A673 (cell line): ENCODE results near the gene SUFU. TPM values are rescaled to one million over a fixed set of nuclear protein-coding genes. Genes with fewer than 3 reads are reported as not detected.

ENCODE experiments used
- BruUV-seq: library from RNA; stranded (reverse); fragments of 400-500 nt; replicated peaks from 2 replicates; lab custom pipeline; 2021; lab: Mats Ljungman, UMichigan
- CTCF ChIA-PET: fragments of 300-600 bp; sonication (Branson Sonifier 250); formaldehyde crosslinking; loops from one replicate; lab custom pipeline; 2022; ENCODE audit warnings: antibody characterized with exemption; lab: Charles Lee
- POLR2A ChIA-PET: fragments of 300-600 bp; sonication (Branson Sonifier 250); formaldehyde crosslinking; loops from one replicate; lab custom pipeline; 2022; ENCODE audit warnings: antibody characterized with exemption; ENCODE audit not compliant: low non-redundant PET; lab: Charles Lee
- DNase-seq: peaks from one replicate; pipeline ENCODE4 v3.0.0-alpha.2; 2015; ENCODE audit warnings: low spot score
- H3K27ac ChIP-seq: fragments of 200-600 bp; sonication (generic); 2 replicates; pipeline ENCODE4 v1.5.1; 2016; ENCODE audit warnings: mixed run types, low read depth, mild to moderate bottlenecking, mixed read lengths, antibody characterized with exemption, low read length; ENCODE audit not compliant: poor library complexity, severe bottlenecking
- H3K27me3 ChIP-seq: fragments of 200-600 bp; sonication (generic); replicated peaks from 2 replicates; pipeline ENCODE4 v1.6.1; 2017; ENCODE audit warnings: mixed run types, low read depth, mild to moderate bottlenecking, mixed read lengths, antibody characterized with exemption, low read length; ENCODE audit not compliant: insufficient read depth, poor library complexity
- H3K36me3 ChIP-seq: fragments of 200-600 bp; sonication (generic); 2 replicates; pipeline ENCODE4 v1.6.1; 2016; ENCODE audit warnings: mixed run types, mild to moderate bottlenecking, mixed read lengths, antibody characterized with exemption, low read length; ENCODE audit not compliant: insufficient read depth, poor library complexity, severe bottlenecking
- H3K4me1 ChIP-seq: fragments of 200-600 bp; sonication (generic); 2 replicates; pipeline ENCODE4 v1.6.1; 2017; ENCODE audit warnings: mixed run types, mild to moderate bottlenecking, mixed read lengths, antibody characterized with exemption, low read length; ENCODE audit not compliant: insufficient read depth, poor library complexity, severe bottlenecking
- H3K4me3 ChIP-seq: fragments of 200-600 bp; sonication (generic); 2 replicates; pipeline ENCODE4 v1.5.1; 2016; ENCODE audit warnings: low read depth, mixed run types, mild to moderate bottlenecking, mixed read lengths, low read length; ENCODE audit not compliant: poor library complexity, severe bottlenecking
- H3K9me3 ChIP-seq: fragments of 200-600 bp; sonication (generic); 2 replicates; pipeline ENCODE4 v1.6.1; 2016; ENCODE audit warnings: mixed run types, low read depth, mild to moderate bottlenecking, mixed read lengths, antibody characterized with exemption, low read length; ENCODE audit not compliant: poor library complexity, severe bottlenecking
- CTCF ChIP-seq: fragments of 300-800, 200-600 bp; sonication (generic); conservative IDR thresholded peaks from 2 replicates; pipeline ENCODE4 v1.5.1; 2017; ENCODE audit warnings: low read depth, mild to moderate bottlenecking, antibody characterized with exemption, low read length, moderate library complexity, mixed read lengths
- EZH2 ChIP-seq: fragments of 200-600 bp; sonication (generic); IDR thresholded peaks from 2 replicates; pipeline ENCODE4 v1.6.1; 2017; ENCODE audit warnings: borderline replicate concordance, low read depth, mild to moderate bottlenecking, mixed read lengths, antibody characterized with exemption, low read length; ENCODE audit not compliant: poor library complexity, severe bottlenecking
- intact Hi-C: fragments of 100-400 bp; cut with micrococcal nuclease; formaldehyde crosslinking; loops from one replicate; pipeline ENCODE4 v1.10.0; 2022; ENCODE audit not compliant: unreplicated experiment
- total RNA-seq: library from RNA; stranded (reverse); gene quantifications from 2 replicates; pipeline ENCODE4 v1.2.3, GENCODE V29; 2021

SUFU gene
- total RNA-seq, 1 experiment from 2014 or later: 20.5 TPM

DNA sequence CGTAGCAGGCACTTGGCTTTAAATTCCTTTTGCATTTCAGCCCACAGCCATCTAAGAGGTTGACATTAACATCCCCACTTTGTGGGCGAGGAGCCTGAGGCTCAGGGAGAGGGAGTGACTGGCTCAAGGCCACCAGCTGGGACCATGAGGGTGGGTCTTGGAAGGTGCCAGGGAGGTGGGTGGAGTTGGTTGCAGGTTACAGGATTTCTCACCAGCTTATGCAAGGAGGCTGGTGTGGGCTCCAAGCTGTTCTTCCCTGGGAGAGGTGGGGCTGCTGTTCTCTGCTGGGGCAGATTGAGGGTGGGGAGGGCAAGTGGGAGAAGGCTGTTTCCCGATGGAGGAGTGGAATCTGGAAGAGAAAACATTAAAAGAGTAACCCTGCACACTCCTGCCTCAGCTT is 38.3 kb upstream of the SUFU start:
- Histone ChIP-seq H3K9me3 (no peaks in the 10 kb centered on the region), H3K4me3 (no peak overlapping the region), H3K4me1 (peaks cover 6% of the 10 kb centered on the region), H3K27ac (no peak overlapping the region), H3K36me3 (no peaks in the 10 kb centered on the region), H3K27me3 (no peaks in the 10 kb centered on the region)
- TF ChIP-seq CTCF (no peak), EZH2 (no peak)
- intact Hi-C loops: no loop called here
- no TSS peak for BruUV-seq
- POLR2A ChIA-PET: no interaction called here
- CTCF ChIA-PET: no interaction called here
- no peak for DNase-seq

DNA sequence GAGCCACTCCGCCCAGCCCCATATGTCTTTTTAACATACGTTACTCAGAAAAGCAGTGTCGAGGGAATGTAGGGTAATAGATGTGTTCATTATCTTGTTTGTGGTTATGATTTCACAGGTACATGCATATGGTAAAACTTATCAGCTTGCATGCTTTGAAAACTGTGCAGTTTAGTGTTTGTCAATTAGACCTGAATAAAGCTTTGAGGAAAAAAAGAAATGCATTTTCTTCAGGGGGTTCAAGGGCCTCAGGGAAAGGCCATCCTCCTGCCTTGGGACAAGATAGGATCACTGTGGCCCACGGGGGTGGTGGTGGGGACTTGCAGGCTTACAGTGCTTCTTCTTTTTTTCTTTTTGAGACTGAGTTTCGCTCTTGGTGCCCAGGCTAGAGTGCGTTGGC is 36.5 kb upstream of the SUFU start:
- Histone ChIP-seq H3K36me3 (no peaks in the 10 kb centered on the region), H3K27ac (no peak overlapping the region), H3K4me3 (no peak overlapping the region), H3K27me3 (no peaks in the 10 kb centered on the region), H3K9me3 (no peaks in the 10 kb centered on the region), H3K4me1 (no peaks in the 10 kb centered on the region)
- no peak for TF ChIP-seq EZH2
- no peak for TF ChIP-seq CTCF
- BruUV-seq: no TSS peak
- POLR2A ChIA-PET: no interaction called here
- DNase-seq: no peak
- CTCF ChIA-PET: no interaction called here
- intact Hi-C loops: no loop called here

DNA sequence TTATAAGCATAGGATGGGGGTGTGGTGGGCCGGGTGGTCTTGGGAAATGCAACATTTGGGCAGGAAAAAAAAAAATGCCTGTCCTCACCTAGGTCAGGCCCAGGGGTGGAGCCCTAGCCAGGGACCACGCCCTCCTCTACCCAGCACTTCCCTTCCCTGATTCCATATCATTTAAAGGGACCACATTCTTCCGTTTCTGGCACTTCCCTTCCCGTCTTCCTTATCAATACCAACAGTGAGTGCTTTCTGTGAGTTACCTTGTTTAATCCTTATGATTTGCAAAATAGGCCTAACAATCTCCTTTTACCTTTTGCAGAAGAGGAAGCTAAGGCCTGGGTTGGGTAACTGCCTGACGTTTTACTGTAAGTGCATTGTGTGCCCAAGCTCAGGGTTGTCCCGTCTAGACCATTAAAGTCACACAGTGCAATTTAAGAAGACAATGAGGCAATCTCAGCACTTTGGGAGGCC is 35.8 kb upstream of the SUFU start:
- CTCF ChIA-PET: no interaction called here
- no peak for DNase-seq
- POLR2A ChIA-PET: no interaction called here
- Histone ChIP-seq H3K27ac (no peak overlapping the region), H3K4me3 (no peak overlapping the region), H3K4me1 (no peaks in the 10 kb centered on the region), H3K27me3 (no peaks in the 10 kb centered on the region), H3K36me3 (no peaks in the 10 kb centered on the region), H3K9me3 (no peaks in the 10 kb centered on the region)
- no peak for TF ChIP-seq EZH2
- no peak for TF ChIP-seq CTCF
- BruUV-seq: no TSS peak
- intact Hi-C loops: no loop called here
